Hepatocyte (in vitro differentiated cells): ENCODE measurements around the gene IFT43. TPM values are rescaled to one million over a fixed set of nuclear protein-coding genes. Genes with fewer than 3 reads are reported as not detected.
"Not testable (repeated sequence)": the region's sequence is repeated elsewhere in the genome, so short reads cannot be mapped to it uniquely, and the experiment has no call there.

ENCODE experiments used
- DNase-seq: peaks from one replicate; pipeline ENCODE4 v3.0.0-alpha.2; 2016; ENCODE audit warnings: low spot score
- H2AFZ ChIP-seq: fragments of 200-600 bp; sonication (generic); 2 replicates; pipeline ENCODE4 v1.6.0; 2016; ENCODE audit warnings: antibody characterized with exemption, mild to moderate bottlenecking
- H3K27ac ChIP-seq: fragments of 200-600 bp; sonication (generic); 2 replicates; pipeline ENCODE4 v1.5.1; 2016; ENCODE audit warnings: mild to moderate bottlenecking
- H3K27me3 ChIP-seq: fragments of 200-600 bp; sonication (generic); 2 replicates; pipeline ENCODE4 v1.6.1; 2016
- H3K36me3 ChIP-seq: fragments of 200-600 bp; sonication (generic); replicated peaks from 2 replicates; pipeline ENCODE4 v1.5.1; 2016; ENCODE audit warnings: low read depth; ENCODE audit not compliant: insufficient read depth
- H3K4me1 ChIP-seq: fragments of 200-600 bp; sonication (generic); 2 replicates; pipeline ENCODE4 v1.5.1; 2016; ENCODE audit warnings: mild to moderate bottlenecking, moderate library complexity; ENCODE audit not compliant: insufficient read depth
- H3K4me2 ChIP-seq: fragments of 200-600 bp; sonication (generic); 2 replicates; pipeline ENCODE4 v1.6.0; 2016
- H3K4me3 ChIP-seq: fragments of 200-600 bp; sonication (generic); 2 replicates; pipeline ENCODE4 v1.5.1; 2016; ENCODE audit warnings: mild to moderate bottlenecking
- H3K79me2 ChIP-seq: fragments of 200-600 bp; sonication (generic); 2 replicates; pipeline ENCODE4 v1.6.0; 2017; ENCODE audit warnings: mild to moderate bottlenecking
- H3K9me2 ChIP-seq: fragments of 200-600 bp; sonication (generic); replicated peaks from 2 replicates; pipeline ENCODE4 v1.6.0; 2017; ENCODE audit warnings: mild to moderate bottlenecking; ENCODE audit not compliant: insufficient read depth
- H3K9me3 ChIP-seq: fragments of 200-600 bp; sonication (generic); 2 replicates; pipeline ENCODE4 v1.5.1; 2016; ENCODE audit warnings: low read depth, mild to moderate bottlenecking
- H4K20me1 ChIP-seq: fragments of 200-600 bp; sonication (generic); 2 replicates; pipeline ENCODE4 v1.6.0; 2016; ENCODE audit warnings: mild to moderate bottlenecking; ENCODE audit not compliant: insufficient read depth, poor library complexity, severe bottlenecking
- CTCF ChIP-seq: fragments of 200-600 bp; sonication (generic); IDR thresholded peaks from 2 replicates; pipeline ENCODE4 v1.5.1; 2016; ENCODE audit warnings: antibody characterized with exemption, mild to moderate bottlenecking; ENCODE audit not compliant: poor library complexity
- EZH2 ChIP-seq: fragments of 200-600 bp; sonication (generic); IDR thresholded peaks from 2 replicates; pipeline ENCODE4 v1.6.1; 2016; ENCODE audit warnings: antibody characterized with exemption, mild to moderate bottlenecking, borderline replicate concordance
- EZH2phosphoT487 ChIP-seq: fragments of 200-600 bp; sonication (generic); IDR thresholded peaks from one replicate; pipeline ENCODE4 v1.6.1; 2018; ENCODE audit warnings: antibody characterized with exemption, mild to moderate bottlenecking, low read depth, moderate library complexity; ENCODE audit not compliant: unreplicated experiment, severe bottlenecking
- WGBS: methylation state at CpG from one replicate; pipeline ENCODE4 v1.1.6; 2016; ENCODE audit warnings: low lambda C conversion rate; ENCODE audit errors: missing lambda C conversion rate; 5-methylcytosine and 5-hydroxymethylcytosine counted together
- polyA plus RNA-seq: library from polyadenylated mRNA; unstranded; fragments of >200 nt; fragmentation: Nextera tagmentation; extraction: Ambion mirVana; gene quantifications from 2 replicates; pipeline ENCODE4 v1.2.1, GENCODE V29; 2016
- total RNA-seq: library from RNA; depleted of rRNA; stranded (reverse); fragments of >200 nt; gene quantifications from 2 replicates; pipeline ENCODE4 v1.2.3, GENCODE V29; 2014

The IFT43 gene
- total and polyA plus RNA-seq, 2 experiments from 2014 or later = 31.9 to 43.2 TPM

GRCh38 chr14:76002383-76002782, 16.8 kb downstream of the IFT43 start:
- WGBS = 96% methylated on average over 1 of the region's 1 CpG

GRCh38 chr14:76006253-76006652, 20.7 kb downstream of the IFT43 start:
- Histone ChIP-seq H3K4me2 (no peak overlapping the region), H3K27me3 (no peaks in the 10 kb centered on the region), H3K9me2 (no peaks in the 10 kb centered on the region), H3K79me2 (no peaks in the 10 kb centered on the region), H3K4me3 (no peak overlapping the region), H3K36me3 (peaks cover 4% of the 10 kb centered on the region), H2AFZ (no peak overlapping the region), H3K9me3 (peaks cover 6% of the 10 kb centered on the region), H3K4me1 (no peaks in the 10 kb centered on the region), H4K20me1 (no peaks in the 10 kb centered on the region), H3K27ac (no peak overlapping the region)
- no peak for DNase-seq
- no peak for TF ChIP-seq EZH2
- no peak for TF ChIP-seq CTCF
- TF ChIP-seq EZH2phosphoT487 = no peak
- WGBS = 85% methylated on average over 2 of the region's 2 CpGs

More at GRCh38 chr14:76002383-76002782, 16.8 kb downstream of the IFT43 start:
- H3K79me2 ChIP-seq = no peaks in the 10 kb centered on the region
- H3K27me3 ChIP-seq = no peaks in the 10 kb centered on the region
- H3K4me3 ChIP-seq = no peak overlapping the region
- H2AFZ ChIP-seq = no peak overlapping the region
- no peaks in the 10 kb centered on the region for H4K20me1 ChIP-seq
- H3K4me2 ChIP-seq = no peak overlapping the region
- peaks cover 6% of the 10 kb centered on the region for H3K9me3 ChIP-seq
- no peak for DNase-seq
- no peak overlapping the region for H3K27ac ChIP-seq
- peaks cover 4% of the 10 kb centered on the region for H3K36me3 ChIP-seq
- no peaks in the 10 kb centered on the region for H3K9me2 ChIP-seq
- H3K4me1 ChIP-seq = no peaks in the 10 kb centered on the region
- no peak for TF ChIP-seq EZH2phosphoT487
- TF ChIP-seq CTCF = no peak
- TF ChIP-seq EZH2 = no peak

- Histone ChIP-seq H3K79me2 (no peaks in the 10 kb centered on the region), H2AFZ (no peak overlapping the region), H3K4me2 (no peak overlapping the region), H3K9me2 (no peaks in the 10 kb centered on the region), H3K36me3 (peaks cover 4% of the 10 kb centered on the region), H3K27me3 (no peaks in the 10 kb centered on the region), H3K9me3 (peaks cover 6% of the 10 kb centered on the region), H4K20me1 (no peaks in the 10 kb centered on the region), H3K4me3 (no peak overlapping the region), H3K27ac (no peak overlapping the region), H3K4me1 (no peaks in the 10 kb centered on the region)
- TF ChIP-seq CTCF = no peak
- TF ChIP-seq EZH2 = no peak
- TF ChIP-seq EZH2phosphoT487 = no peak
- WGBS = 94% methylated on average over 1 of the region's 1 CpG
- no peak for DNase-seq
Observed at GRCh38 chr14:76007379-76007778, 21.8 kb downstream of the IFT43 start.

- no peak for DNase-seq
- 100% methylated on average over 2 of the region's 2 CpGs for WGBS
- Histone ChIP-seq H3K27me3 (no peaks in the 10 kb centered on the region), H2AFZ (no peak overlapping the region), H3K36me3 (peaks cover 4% of the 10 kb centered on the region), H3K27ac (no peak overlapping the region), H4K20me1 (no peaks in the 10 kb centered on the region), H3K9me3 (peaks cover 6% of the 10 kb centered on the region), H3K9me2 (no peaks in the 10 kb centered on the region), H3K4me2 (no peak overlapping the region), H3K4me1 (no peaks in the 10 kb centered on the region), H3K79me2 (no peaks in the 10 kb centered on the region), H3K4me3 (no peak overlapping the region)
- TF ChIP-seq EZH2phosphoT487 = no peak
- no peak for TF ChIP-seq CTCF
- TF ChIP-seq EZH2 = no peak
Observed at GRCh38 chr14:76007852-76008251, 22.3 kb downstream of the IFT43 start.

GRCh38 chr14:76009627-76010026, 24.1 kb downstream of the IFT43 start:
- H3K27me3 ChIP-seq, H3K4me3 ChIP-seq, DNase-seq, H3K9me2 ChIP-seq, H3K36me3 ChIP-seq, H3K79me2 ChIP-seq, H3K9me3 ChIP-seq, H3K27ac ChIP-seq, H3K4me1 ChIP-seq, H4K20me1 ChIP-seq, H2AFZ ChIP-seq, H3K4me2 ChIP-seq: not testable (repeated sequence)
- WGBS = 100% methylated on average over 3 of the region's 3 CpGs
